ENCODE measurements around the gene HSP90AB1. TPM values are rescaled to one million over a fixed set of nuclear protein-coding genes. Genes with fewer than 3 reads are reported as not detected.

HSP90AB1 gene
- total and polyA plus RNA-seq, 9 of the 15 experiments (the other 6 are each of a cell fraction or from before 2014, with no cell fraction given): 1,780 to 3,358 (median 2,262) TPM

GRCh38 chr6:44253307-44254101 lies 6.6 kb downstream of the HSP90AB1 start (continued):
- TF ChIP-seq THAP12 (CRISPR knock-in tag; IDR thresholded peaks at IDR 0.05): no peak
- no peak for TF ChIP-seq SMARCB1 (IDR thresholded peaks at IDR 0.05; ENCODE audit: insufficient read length, low read depth)
- TF ChIP-seq ZBTB2 (IDR thresholded peaks at IDR 0.05): no peak
- 0 out of 2 replicates have a peak, but pooled peaks have one; percentile 26 for TF ChIP-seq TOE1 (IDR thresholded peaks at IDR 0.05; ENCODE audit: borderline replicate concordance)
- TF ChIP-seq TOE1 (CRISPR knock-in tag; IDR thresholded peaks at IDR 0.05; ENCODE audit: borderline replicate concordance, low read depth): no peak
- TF ChIP-seq ID3 (CRISPR knock-in tag; IDR thresholded peaks at IDR 0.05): no peak
- TF ChIP-seq ID3 (tag; IDR thresholded peaks at IDR 0.05): 0 out of 2 replicates have a peak, but pooled peaks have one; percentile 24
- TF ChIP-seq, protein P1, sequence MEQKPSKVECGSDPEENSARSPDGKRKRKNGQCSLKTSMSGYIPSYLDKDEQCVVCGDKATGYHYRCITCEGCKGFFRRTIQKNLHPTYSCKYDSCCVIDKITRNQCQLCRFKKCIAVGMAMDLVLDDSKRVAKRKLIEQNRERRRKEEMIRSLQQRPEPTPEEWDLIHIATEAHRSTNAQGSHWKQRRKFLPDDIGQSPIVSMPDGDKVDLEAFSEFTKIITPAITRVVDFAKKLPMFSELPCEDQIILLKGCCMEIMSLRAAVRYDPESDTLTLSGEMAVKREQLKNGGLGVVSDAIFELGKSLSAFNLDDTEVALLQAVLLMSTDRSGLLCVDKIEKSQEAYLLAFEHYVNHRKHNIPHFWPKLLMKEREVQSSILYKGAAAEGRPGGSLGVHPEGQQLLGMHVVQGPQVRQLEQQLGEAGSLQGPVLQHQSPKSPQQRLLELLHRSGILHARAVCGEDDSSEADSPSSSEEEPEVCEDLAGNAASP (IDR thresholded peaks at IDR 0.05): no peak
- no peak for TF ChIP-seq ETS1 (conservative IDR thresholded peaks at IDR 0.05; ENCODE audit: control insufficient read depth, low read depth, low read length)
- TF ChIP-seq POLR2AphosphoS5 (IDR thresholded peaks at IDR 0.05; ENCODE audit: control insufficient read depth, insufficient read depth, low read depth, low read length): no peak; the same call in 1 of the 2 replicates
- peak; percentile 39; the same call in 1 of the 2 replicates for TF ChIP-seq CREM (IDR thresholded peaks at IDR 0.05; ENCODE audit: low read depth)
- 0 out of 2 replicates have a peak, but pooled peaks have one; percentile 11 for TF ChIP-seq ZBED1 (IDR thresholded peaks at IDR 0.05)
- no peak for TF ChIP-seq CREBBP (IDR thresholded peaks at IDR 0.05; ENCODE audit: low read depth, low read length)
- TF ChIP-seq BCLAF1 (IDR thresholded peaks at IDR 0.05; ENCODE audit: borderline replicate concordance in 1 of 2, control insufficient read depth in 1 of 2, low read depth in 2 of 2, low read length in 1 of 2): peak; percentile 58 to 79; a peak in 2 of 4 replicates
- TF ChIP-seq TRIM28 (IDR thresholded peaks at IDR 0.05): no peak

Measured in K562 (cell line).